DND-41 (cell line): ENCODE data around the gene PAFAH1B1.

Source experiments
- EZH2 ChIP-seq: IDR thresholded peaks from 3 replicates; pipeline ENCODE4 v1.6.1; 2012; ENCODE audit warnings: borderline replicate concordance, low read depth, mild to moderate bottlenecking, moderate library complexity, low read length, inconsistent platforms; ENCODE audit not compliant: severe bottlenecking
- TF ChIP-seq, protein P1 (sequence below): IDR thresholded peaks from 2 replicates; pipeline ENCODE4 v1.5.1; 2012; ENCODE audit warnings: borderline replicate concordance, low read length, moderate library complexity, mild to moderate bottlenecking; ENCODE audit not compliant: poor library complexity, severe bottlenecking; ENCODE audit errors: extremely low read depth

DNA sequence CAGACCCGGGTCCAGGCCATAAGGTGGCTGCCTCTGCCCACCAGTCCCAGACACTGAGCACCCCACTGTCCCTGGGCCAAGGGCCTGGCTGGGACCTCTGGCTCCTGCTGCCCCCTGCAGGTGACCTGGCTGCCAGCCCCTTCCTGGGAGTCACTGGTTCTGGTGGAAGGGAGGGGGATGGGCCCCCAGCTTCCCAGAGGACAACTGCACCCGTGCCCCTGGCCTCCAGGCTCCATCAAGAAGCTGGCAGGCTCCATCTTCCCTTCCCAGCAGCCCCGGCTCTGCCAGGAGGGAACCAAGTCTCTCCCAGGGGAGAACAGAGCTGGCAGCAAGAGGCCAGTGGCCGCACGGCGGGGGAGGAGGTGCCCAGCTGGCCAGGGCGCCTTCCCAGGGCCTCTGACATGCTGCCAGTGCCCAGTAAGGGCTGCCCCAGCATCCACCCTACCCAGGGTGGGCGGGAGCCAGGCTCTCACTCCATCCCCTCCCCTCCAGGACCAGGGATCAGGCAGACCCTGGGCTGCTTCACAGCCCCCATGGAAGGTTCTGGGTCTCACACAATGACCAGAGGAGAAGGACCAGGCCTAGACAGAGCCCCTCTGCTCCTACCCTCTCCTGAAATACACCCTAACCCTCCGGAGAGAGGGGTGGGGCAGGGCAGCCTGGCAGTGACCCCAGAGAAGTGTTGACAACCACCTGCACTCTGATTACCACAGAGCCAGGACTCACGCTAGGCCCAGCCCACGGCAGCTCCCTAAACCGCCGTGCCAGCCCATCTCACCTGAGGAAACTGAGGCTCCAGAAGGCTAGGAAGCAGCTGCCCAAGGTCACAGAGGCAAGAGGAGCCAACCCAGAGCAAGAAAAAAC is 114.5 kb downstream of the PAFAH1B1 start:
- TF ChIP-seq, protein P1, sequence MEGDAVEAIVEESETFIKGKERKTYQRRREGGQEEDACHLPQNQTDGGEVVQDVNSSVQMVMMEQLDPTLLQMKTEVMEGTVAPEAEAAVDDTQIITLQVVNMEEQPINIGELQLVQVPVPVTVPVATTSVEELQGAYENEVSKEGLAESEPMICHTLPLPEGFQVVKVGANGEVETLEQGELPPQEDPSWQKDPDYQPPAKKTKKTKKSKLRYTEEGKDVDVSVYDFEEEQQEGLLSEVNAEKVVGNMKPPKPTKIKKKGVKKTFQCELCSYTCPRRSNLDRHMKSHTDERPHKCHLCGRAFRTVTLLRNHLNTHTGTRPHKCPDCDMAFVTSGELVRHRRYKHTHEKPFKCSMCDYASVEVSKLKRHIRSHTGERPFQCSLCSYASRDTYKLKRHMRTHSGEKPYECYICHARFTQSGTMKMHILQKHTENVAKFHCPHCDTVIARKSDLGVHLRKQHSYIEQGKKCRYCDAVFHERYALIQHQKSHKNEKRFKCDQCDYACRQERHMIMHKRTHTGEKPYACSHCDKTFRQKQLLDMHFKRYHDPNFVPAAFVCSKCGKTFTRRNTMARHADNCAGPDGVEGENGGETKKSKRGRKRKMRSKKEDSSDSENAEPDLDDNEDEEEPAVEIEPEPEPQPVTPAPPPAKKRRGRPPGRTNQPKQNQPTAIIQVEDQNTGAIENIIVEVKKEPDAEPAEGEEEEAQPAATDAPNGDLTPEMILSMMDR = peak; percentile 54
- TF ChIP-seq EZH2 = no peak
